Measurements from ENCODE around the gene FIGN. TPM values are rescaled to one million over a fixed set of nuclear protein-coding genes. Genes with fewer than 3 reads are reported as not detected.

Gene FIGN
- total RNA-seq, 1 experiment from 2014 or later, result 1.5 TPM

DNA sequence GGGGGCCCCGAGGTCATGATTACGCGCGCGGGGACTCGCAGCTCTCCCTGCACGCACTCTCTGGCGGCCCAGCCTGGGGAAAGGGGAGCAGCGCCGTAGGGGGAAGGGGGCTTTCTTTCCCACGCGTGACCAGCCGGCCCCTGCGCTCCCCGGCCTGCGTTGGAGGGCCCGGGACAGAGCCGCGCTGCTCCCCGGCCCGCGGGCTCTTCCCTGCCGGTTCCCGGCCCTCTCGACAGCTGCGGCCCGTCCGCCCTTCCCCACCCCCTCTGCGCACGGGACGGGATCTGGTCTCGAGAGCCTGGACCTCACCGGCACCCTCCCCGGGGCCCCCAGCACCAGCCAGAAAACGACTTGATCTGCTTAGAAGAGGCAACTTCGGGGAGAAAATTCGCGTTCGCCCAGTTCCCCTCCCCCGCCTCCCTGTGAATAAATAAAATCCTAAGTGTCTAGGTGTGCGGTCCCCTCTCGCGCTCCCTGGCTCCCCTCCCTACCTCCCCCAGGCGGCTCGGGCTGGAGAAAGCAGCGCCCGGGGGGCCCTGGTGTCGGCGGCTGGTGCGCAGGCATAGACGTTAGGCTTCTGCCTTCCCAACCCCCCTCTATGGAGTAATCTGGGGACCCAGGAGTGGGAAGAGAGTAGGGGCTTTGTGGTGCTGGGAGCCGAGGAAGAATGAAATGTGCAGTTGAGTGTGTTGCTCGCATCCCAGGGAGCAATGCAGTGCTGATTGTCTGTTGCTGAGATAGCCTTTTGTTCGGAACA is 803 bp upstream of the FIGN start:
- H4K20me1 ChIP-seq (ENCODE audit: low read length), result no peaks in the 10 kb centered on the region
- H3K9me3 ChIP-seq (ENCODE audit: low read length), result no peaks in the 10 kb centered on the region
- H3K36me3 ChIP-seq (ENCODE audit: low read depth, low read length), result no peaks in the 10 kb centered on the region
- peak; percentile 47 for DNase-seq
- peak; percentile 63 for ATAC-seq
- ChIA-PET POLR2A (ENCODE audit: unreplicated experiment) (interaction anchor here (1.2 kb wide), 1 partner anchor 52 kb away, joined by 4 read pairs; no protein-coding TSS in a partner anchor), CTCF (no interaction called here)
- H3K9ac ChIP-seq (ENCODE audit: low read length), result peak overlapping the region; percentile 70
- no peak overlapping the region for H3K27ac ChIP-seq (ENCODE audit: low read length)
- H3K79me2 ChIP-seq (ENCODE audit: low read length), result peaks cover 27% of the 10 kb centered on the region
- H3K27me3 ChIP-seq (ENCODE audit: low read length), result no peaks in the 10 kb centered on the region
- TF ChIP-seq EZH2phosphoT487 (IDR thresholded peaks at IDR 0.05; ENCODE audit: borderline replicate concordance, low read length) (no peak), CTCF (conservative IDR thresholded peaks at IDR 0.05; ENCODE audit: low read depth, low read length) (peak; percentile 35; the same call in 1 of the 2 replicates), EZH2 (IDR thresholded peaks at IDR 0.05; ENCODE audit: low read length, unreplicated experiment) (no peak)
- H2AFZ ChIP-seq (ENCODE audit: low read length), result peak overlapping the region; percentile 95
- H3K4me2 ChIP-seq (ENCODE audit: low read length), result peak overlapping the region; percentile 91
- H3K9me2 ChIP-seq (replicated peaks; ENCODE audit: low read length), result no peaks in the 10 kb centered on the region
- peak overlapping the region; percentile 87 for H3K4me3 ChIP-seq (ENCODE audit: low read length)
- intact Hi-C loops (cut with micrococcal nuclease), result loop anchor here (1.0 to 10.0 kb wide), 6 partner anchors 39 to 389 kb away; no protein-coding TSS in a partner anchor
- no TSS peak for BruUV-seq (replicated peaks)
- H3F3A ChIP-seq (ENCODE audit: low read length, unreplicated experiment), result no peaks in the 10 kb centered on the region
- peaks cover 17% of the 10 kb centered on the region for H3K4me1 ChIP-seq (ENCODE audit: insufficient read depth, low read length)

DNA sequence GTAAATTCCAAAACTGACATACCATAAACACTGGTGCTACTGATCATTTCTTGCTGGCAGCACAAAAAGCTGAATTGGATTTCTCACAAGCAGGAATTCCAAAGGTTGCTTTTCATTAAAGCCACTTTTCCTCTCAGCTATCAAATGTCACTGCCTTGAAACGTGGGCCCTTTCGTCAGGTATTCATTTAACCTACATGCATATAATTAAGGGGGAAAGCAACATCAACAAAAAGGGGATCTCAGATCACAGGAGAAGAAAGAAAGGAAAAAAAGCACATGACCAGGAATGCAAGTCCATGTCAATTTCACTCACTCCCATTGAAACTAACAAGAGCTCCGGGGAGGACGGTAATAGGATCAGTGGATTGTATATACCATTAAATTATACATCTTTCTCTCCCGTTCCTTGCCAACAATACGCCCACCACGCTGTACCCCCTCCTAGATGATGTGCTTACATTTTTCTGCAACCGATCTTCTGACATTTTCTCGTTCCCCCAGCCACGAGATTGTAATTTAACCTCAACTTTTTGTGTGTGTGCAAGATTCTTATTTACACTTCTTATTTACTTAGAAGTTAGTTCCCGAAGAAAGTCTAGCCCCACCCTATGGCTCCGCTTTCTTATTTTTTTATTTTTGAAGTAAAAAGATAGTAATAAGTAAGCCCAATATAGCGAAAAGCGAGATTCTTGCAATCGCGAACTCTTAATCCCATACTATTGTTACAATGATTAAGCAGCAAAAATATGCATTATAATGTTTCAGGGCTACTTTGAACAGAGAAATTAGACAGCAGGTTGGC is 725 bp downstream of the FIGN start:
- peak overlapping the region; percentile 87 for H3K4me3 ChIP-seq (ENCODE audit: low read length)
- ChIA-PET CTCF (no interaction called here), POLR2A (ENCODE audit: unreplicated experiment) (interaction anchor here (0.6 to 1.2 kb wide), 3 partner anchors 54 to 157 kb away, joined by 3 to 11 read pairs (median 4); no protein-coding TSS in a partner anchor)
- no peaks in the 10 kb centered on the region for H3K36me3 ChIP-seq (ENCODE audit: low read depth, low read length)
- peak overlapping the region; percentile 70 for H3K9ac ChIP-seq (ENCODE audit: low read length)
- H3K9me3 ChIP-seq (ENCODE audit: low read length), result no peaks in the 10 kb centered on the region
- H3K4me1 ChIP-seq (ENCODE audit: insufficient read depth, low read length), result peaks cover 17% of the 10 kb centered on the region
- H3F3A ChIP-seq (ENCODE audit: low read length, unreplicated experiment), result no peaks in the 10 kb centered on the region
- peaks cover 27% of the 10 kb centered on the region for H3K79me2 ChIP-seq (ENCODE audit: low read length)
- ATAC-seq, result peak; percentile 7; the same call in 1 of the 2 replicates
- peak overlapping the region; percentile 95 for H2AFZ ChIP-seq (ENCODE audit: low read length)
- H4K20me1 ChIP-seq (ENCODE audit: low read length), result no peaks in the 10 kb centered on the region
- intact Hi-C loops (cut with micrococcal nuclease), result loop anchor here (5.0 to 10.0 kb wide), 4 partner anchors 133 to 388 kb away; no protein-coding TSS in a partner anchor
- no TSS peak for BruUV-seq (replicated peaks)
- no peak overlapping the region for H3K27ac ChIP-seq (ENCODE audit: low read length)
- H3K9me2 ChIP-seq (replicated peaks; ENCODE audit: low read length), result no peaks in the 10 kb centered on the region
- no peaks in the 10 kb centered on the region for H3K27me3 ChIP-seq (ENCODE audit: low read length)
- DNase-seq, result peak; percentile 24
- H3K4me2 ChIP-seq (ENCODE audit: low read length), result peak overlapping the region; percentile 91
- no peak for TF ChIP-seq EZH2 (IDR thresholded peaks at IDR 0.05; ENCODE audit: low read length, unreplicated experiment)
- TF ChIP-seq EZH2phosphoT487 (IDR thresholded peaks at IDR 0.05; ENCODE audit: borderline replicate concordance, low read length), result no peak
- TF ChIP-seq CTCF (conservative IDR thresholded peaks at IDR 0.05; ENCODE audit: low read depth, low read length), result no peak
